Stomach (tissue), 4 donors: ENCODE data around the gene PLAC9.

Experiments used
- POLR2AphosphoS5 ChIP-seq, 3 donors: sonication (generic); formaldehyde crosslinking; IDR thresholded peaks; one replicate each; pipeline ENCODE4 v1.6.1; 2016; ENCODE audit warnings: antibody characterized with exemption in 3 of 3
- TF ChIP-seq, protein P1 (sequence below), 7 experiments: fragments of 450-650 bp in 4 of 7; fragments of 200-600 bp in 3 of 7; sonication (generic) in 3 of 7; IDR thresholded peaks; one replicate each; pipeline ENCODE4 v1.5.1; 2016 to 2019; ENCODE audit warnings: antibody characterized with exemption in 7 of 7, control low read depth in 2 of 7, mild to moderate bottlenecking in 1 of 7

DNA sequence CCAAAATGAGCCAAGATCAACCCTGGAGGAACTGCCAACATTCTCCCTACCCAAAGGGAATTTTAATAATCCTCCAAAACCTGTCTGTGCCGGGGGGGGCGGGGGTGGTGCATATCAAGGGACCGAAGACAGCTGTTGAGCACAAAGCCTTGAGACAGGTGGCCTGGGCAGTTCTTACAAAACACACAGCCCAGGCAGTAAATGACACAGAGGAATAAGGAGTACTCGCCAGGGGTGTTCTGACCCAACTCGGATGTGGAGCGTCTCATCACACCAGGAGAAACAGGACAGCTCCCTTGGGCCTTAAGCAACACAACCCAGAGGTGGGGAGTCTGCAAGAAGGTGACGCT lies 35.6 kb downstream of the PLAC9 start:
- TF ChIP-seq, protein P1, sequence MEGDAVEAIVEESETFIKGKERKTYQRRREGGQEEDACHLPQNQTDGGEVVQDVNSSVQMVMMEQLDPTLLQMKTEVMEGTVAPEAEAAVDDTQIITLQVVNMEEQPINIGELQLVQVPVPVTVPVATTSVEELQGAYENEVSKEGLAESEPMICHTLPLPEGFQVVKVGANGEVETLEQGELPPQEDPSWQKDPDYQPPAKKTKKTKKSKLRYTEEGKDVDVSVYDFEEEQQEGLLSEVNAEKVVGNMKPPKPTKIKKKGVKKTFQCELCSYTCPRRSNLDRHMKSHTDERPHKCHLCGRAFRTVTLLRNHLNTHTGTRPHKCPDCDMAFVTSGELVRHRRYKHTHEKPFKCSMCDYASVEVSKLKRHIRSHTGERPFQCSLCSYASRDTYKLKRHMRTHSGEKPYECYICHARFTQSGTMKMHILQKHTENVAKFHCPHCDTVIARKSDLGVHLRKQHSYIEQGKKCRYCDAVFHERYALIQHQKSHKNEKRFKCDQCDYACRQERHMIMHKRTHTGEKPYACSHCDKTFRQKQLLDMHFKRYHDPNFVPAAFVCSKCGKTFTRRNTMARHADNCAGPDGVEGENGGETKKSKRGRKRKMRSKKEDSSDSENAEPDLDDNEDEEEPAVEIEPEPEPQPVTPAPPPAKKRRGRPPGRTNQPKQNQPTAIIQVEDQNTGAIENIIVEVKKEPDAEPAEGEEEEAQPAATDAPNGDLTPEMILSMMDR (IDR thresholded peaks at IDR 0.05): no peak
- TF ChIP-seq POLR2AphosphoS5 (IDR thresholded peaks at IDR 0.05): no peak
